K562 (cell line): ENCODE data around the gene CCK. TPM values are rescaled to one million over a fixed set of nuclear protein-coding genes. Genes with fewer than 3 reads are reported as not detected.

Experiments used
- ATAC-seq: fragments of 200-7000 bp; cut with Tn5 transposase; 3 replicates; pipeline ENCODE4 v1.9.1; 2020; ENCODE audit warnings: moderate library complexity
- BruUV-seq: library from RNA; stranded (reverse); fragments of 400-500 nt; replicated peaks from 2 replicates; lab custom pipeline; 2021; lab: Mats Ljungman, UMichigan
- CTCF ChIA-PET: fragments of 300-600 bp; formaldehyde crosslinking; extraction: SDS; loops from one replicate; lab custom pipeline; 2021; ENCODE audit warnings: low intra/inter-chr PET ratio; lab: Yijun Ruan, JAX
- POLR2A ChIA-PET: fragments of 300-600, 350-650 bp; sonication (Branson Sonifier 250); formaldehyde crosslinking; extraction: SDS; loops from one replicate; lab custom pipeline; 2021; ENCODE audit warnings: antibody characterized with exemption, inconsistent platforms; lab: Yijun Ruan, JAX
- DNase-seq, 4 experiments: peaks; one replicate each; pipeline versions ENCODE4 v3.0.0 to v3.0.0-alpha.2; 2011 to 2018; ENCODE audit warnings: low spot score in 3 of 4, mixed read lengths in 3 of 4; ENCODE audit errors: extremely low read depth in 1 of 4
- FAIRE-seq: peaks from 2 replicates; lab custom pipeline; 2011; peaks lifted over from hg19 to GRCh38; lab: Jason Lieb, UNC
- H2AFZ ChIP-seq: 2 replicates; pipeline ENCODE4 v1.6.0; 2011; ENCODE audit warnings: low read depth, low read length, control low read depth, inconsistent platforms
- H3K27ac ChIP-seq: fragments of 200-600 bp; 3 replicates; pipeline ENCODE4 v1.8.0; 2011; ENCODE audit warnings: low read depth, mild to moderate bottlenecking, control low read depth, inconsistent platforms, low read length, moderate library complexity, mixed read lengths; ENCODE audit errors: extremely low read depth
- H3K27me3 ChIP-seq, 2 experiments: fragments of 300-600 bp in 1 of 2; 2 replicates in 1 of 2; 3 replicates in 1 of 2; pipeline versions ENCODE4 v1.6.0 to v1.8.0; 2011; ENCODE audit warnings: inconsistent platforms in 2 of 2, low read length in 2 of 2, mild to moderate bottlenecking in 1 of 2, mixed read lengths in 1 of 2, moderate library complexity in 1 of 2; ENCODE audit not compliant: control insufficient read depth in 2 of 2, insufficient read depth in 2 of 2
- H3K36me3 ChIP-seq: fragments of 300-600 bp; 3 replicates; pipeline ENCODE4 v1.8.0; 2011; ENCODE audit warnings: mild to moderate bottlenecking, low read length, inconsistent platforms; ENCODE audit not compliant: control insufficient read depth, insufficient read depth
- H3K4me1 ChIP-seq, 2 experiments: fragments of 200-600 bp in 1 of 2; replicated peaks in 1 of 2; 2 replicates in 1 of 2; 3 replicates in 1 of 2; pipeline versions ENCODE4 v1.5.1 to v1.8.0; 2011; ENCODE audit warnings: inconsistent platforms in 2 of 2, low read length in 2 of 2, mild to moderate bottlenecking in 1 of 2, mixed read lengths in 1 of 2, moderate library complexity in 1 of 2; ENCODE audit not compliant: control insufficient read depth in 2 of 2, insufficient read depth in 2 of 2
- H3K4me2 ChIP-seq: 2 replicates; pipeline ENCODE4 v1.6.1; 2011; ENCODE audit warnings: low read length, control low read depth, inconsistent platforms, mixed read lengths; ENCODE audit not compliant: insufficient read depth
- H3K4me3 ChIP-seq: fragments of 200-600 bp; sonication (generic), shearing (Covaris generic); 2 replicates; pipeline ENCODE4 v1.5.1; 2016; ENCODE audit warnings: control low read depth, inconsistent platforms
- H3K79me2 ChIP-seq: fragments of 200-600 bp; 3 replicates; pipeline ENCODE4 v1.8.0; 2011; ENCODE audit warnings: low read length, inconsistent platforms; ENCODE audit not compliant: control insufficient read depth, insufficient read depth
- H3K9ac ChIP-seq, 2 experiments: 2 replicates each; pipeline versions ENCODE4 v1.6.0 to v1.6.1; 2011; ENCODE audit warnings: low read depth in 2 of 2, low read length in 2 of 2, control low read depth in 1 of 2, inconsistent platforms in 1 of 2, mild to moderate bottlenecking in 1 of 2, mixed read lengths in 1 of 2; ENCODE audit not compliant: insufficient read depth in 1 of 2
- H3K9me1 ChIP-seq: one replicate; pipeline ENCODE4 v1.6.0; 2011; ENCODE audit warnings: inconsistent platforms, mild to moderate bottlenecking, low read length, moderate library complexity; ENCODE audit not compliant: control insufficient read depth, insufficient read depth
- H3K9me3 ChIP-seq: replicated peaks from 2 replicates; pipeline ENCODE4 v1.5.1; 2011; ENCODE audit warnings: low read depth, low read length, inconsistent platforms; ENCODE audit not compliant: control insufficient read depth, insufficient read depth
- H4K20me1 ChIP-seq: replicated peaks from 2 replicates; pipeline ENCODE4 v1.6.1; 2011; ENCODE audit warnings: low read length, inconsistent platforms, mixed read lengths; ENCODE audit not compliant: control insufficient read depth, insufficient read depth
- PCBP1 ChIP-seq: fragments of 200-400 bp; formaldehyde crosslinking; IDR thresholded peaks from 2 replicates; pipeline ENCODE4 v1.6.1; 2018; ENCODE audit warnings: mild to moderate bottlenecking, low read depth, low read length; ENCODE audit not compliant: poor library complexity, severe bottlenecking
- PRPF4 ChIP-seq: fragments of 200-400 bp; formaldehyde crosslinking; IDR thresholded peaks from one replicate; pipeline ENCODE4 v1.6.1; 2017; ENCODE audit warnings: low read length, low read depth, mild to moderate bottlenecking; ENCODE audit not compliant: insufficient read depth, poor library complexity, severe bottlenecking
- ZC3H11A ChIP-seq: IDR thresholded peaks from 2 replicates; pipeline ENCODE4 v1.6.1; 2012; ENCODE audit warnings: low read depth, low read length, improper control_type of control experiment
- ZFP36 ChIP-seq: fragments of 150-350 bp; IDR thresholded peaks from 2 replicates; pipeline ENCODE4 v1.6.1; 2018; ENCODE audit warnings: low read length, low read depth; ENCODE audit not compliant: partially characterized antibody
- ZKSCAN8 ChIP-seq: fragments of 200-800 bp; sonication (Bioruptor generic); IDR thresholded peaks from 2 replicates; pipeline ENCODE4 v1.6.1; 2016; ENCODE audit warnings: missing genetic modification characterization, missing compliant biosample characterization
- WGBS: fragments of 100-300 bp; shearing (Covaris generic); methylation state at CpG from one replicate; pipeline ENCODE4 v1.1.6; 2016; ENCODE audit warnings: low coverage, mixed read lengths; ENCODE audit not compliant: insufficient coverage; ENCODE audit errors: missing lambda C conversion rate; 5-methylcytosine and 5-hydroxymethylcytosine counted together
- in situ Hi-C: fragments of 300-500 bp; cut with MboI; formaldehyde crosslinking; loops from 4 replicates; pipeline ENCODE4 v1.15.0; 2018; ENCODE audit warnings: inconsistent platforms, mixed read lengths
- intact Hi-C: fragments of 100-400 bp; cut with micrococcal nuclease; formaldehyde crosslinking; loops from 2 replicates; pipeline ENCODE4 v1.14.2; 2022
- polyA plus RNA-seq, 8 experiments: library from polyadenylated mRNA; depleted of rRNA in 4 of 8; stranded (reverse) in 5 of 8; unstranded in 3 of 8; fragments of >200 nt; fragmentation: Nextera tagmentation in 2 of 8; fragmentation: Illumina TruSeq in 1 of 8; extraction: Ambion mirVana in 2 of 8; extraction: Trizol in 1 of 8; gene quantifications; 2 replicates each; pipeline versions ENCODE4 v1.2.1 to v1.2.3, GENCODE V29; 2011 to 2014; ENCODE audit warnings: inconsistent platforms in 1 of 8, missing spikeins in 1 of 8
- total RNA-seq, 7 experiments: library from RNA; depleted of rRNA in 6 of 7; stranded (reverse); fragments of >200 nt in 6 of 7; fragmentation: Illumina TruSeq in 2 of 7; extraction: Trizol in 2 of 7; gene quantifications; 2 replicates each; pipeline versions ENCODE4 v1.2.1 to v1.2.3, GENCODE V29; 2011 to 2021; ENCODE audit warnings: low replicate concordance in 1 of 7
- TF ChIP-seq, protein P1 (sequence below): fragments of 450-650 bp; IDR thresholded peaks from 2 replicates; pipeline ENCODE4 v1.7.0; 2016; ENCODE audit warnings: borderline replicate concordance
- TF ChIP-seq, protein P2 (sequence below): sonication (generic); formaldehyde crosslinking; IDR thresholded peaks from 2 replicates; pipeline ENCODE4 v1.8.1; 2022; ENCODE audit warnings: missing genetic modification reagents
- TF ChIP-seq, protein P3 (sequence below): IDR thresholded peaks from 2 replicates; pipeline ENCODE4 v1.6.1; 2014; ENCODE audit warnings: antibody characterized with exemption

Gene CCK
- total and polyA plus RNA-seq, 9 of the 15 experiments (the other 6 are each of a cell fraction or from before 2014, with no cell fraction given): not detected

DNA sequence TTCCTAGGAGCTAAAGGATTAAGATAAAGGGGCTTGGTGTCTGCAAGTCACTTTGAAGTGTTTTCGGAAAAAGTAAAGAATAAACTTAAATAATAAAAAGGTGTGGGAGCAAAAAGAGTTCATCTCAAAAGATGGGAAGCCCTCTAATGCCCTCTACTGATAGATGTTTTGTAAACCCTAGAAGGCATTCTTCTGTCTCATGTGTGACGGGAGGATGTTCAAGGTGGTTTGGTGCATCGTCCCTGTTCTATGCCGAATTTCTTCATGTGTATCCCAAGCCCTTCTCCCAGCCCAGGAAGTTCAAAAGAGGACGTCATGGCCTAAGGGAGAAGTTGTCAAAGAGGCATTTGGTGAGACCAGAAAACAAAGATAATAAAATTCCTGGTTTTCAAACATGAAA lies 37.2 kb downstream of the CCK start (continued):
- TF ChIP-seq, protein P1, sequence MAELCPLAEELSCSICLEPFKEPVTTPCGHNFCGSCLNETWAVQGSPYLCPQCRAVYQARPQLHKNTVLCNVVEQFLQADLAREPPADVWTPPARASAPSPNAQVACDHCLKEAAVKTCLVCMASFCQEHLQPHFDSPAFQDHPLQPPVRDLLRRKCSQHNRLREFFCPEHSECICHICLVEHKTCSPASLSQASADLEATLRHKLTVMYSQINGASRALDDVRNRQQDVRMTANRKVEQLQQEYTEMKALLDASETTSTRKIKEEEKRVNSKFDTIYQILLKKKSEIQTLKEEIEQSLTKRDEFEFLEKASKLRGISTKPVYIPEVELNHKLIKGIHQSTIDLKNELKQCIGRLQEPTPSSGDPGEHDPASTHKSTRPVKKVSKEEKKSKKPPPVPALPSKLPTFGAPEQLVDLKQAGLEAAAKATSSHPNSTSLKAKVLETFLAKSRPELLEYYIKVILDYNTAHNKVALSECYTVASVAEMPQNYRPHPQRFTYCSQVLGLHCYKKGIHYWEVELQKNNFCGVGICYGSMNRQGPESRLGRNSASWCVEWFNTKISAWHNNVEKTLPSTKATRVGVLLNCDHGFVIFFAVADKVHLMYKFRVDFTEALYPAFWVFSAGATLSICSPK: peak; percentile 78; the same call in 1 of the 2 replicates

DNA sequence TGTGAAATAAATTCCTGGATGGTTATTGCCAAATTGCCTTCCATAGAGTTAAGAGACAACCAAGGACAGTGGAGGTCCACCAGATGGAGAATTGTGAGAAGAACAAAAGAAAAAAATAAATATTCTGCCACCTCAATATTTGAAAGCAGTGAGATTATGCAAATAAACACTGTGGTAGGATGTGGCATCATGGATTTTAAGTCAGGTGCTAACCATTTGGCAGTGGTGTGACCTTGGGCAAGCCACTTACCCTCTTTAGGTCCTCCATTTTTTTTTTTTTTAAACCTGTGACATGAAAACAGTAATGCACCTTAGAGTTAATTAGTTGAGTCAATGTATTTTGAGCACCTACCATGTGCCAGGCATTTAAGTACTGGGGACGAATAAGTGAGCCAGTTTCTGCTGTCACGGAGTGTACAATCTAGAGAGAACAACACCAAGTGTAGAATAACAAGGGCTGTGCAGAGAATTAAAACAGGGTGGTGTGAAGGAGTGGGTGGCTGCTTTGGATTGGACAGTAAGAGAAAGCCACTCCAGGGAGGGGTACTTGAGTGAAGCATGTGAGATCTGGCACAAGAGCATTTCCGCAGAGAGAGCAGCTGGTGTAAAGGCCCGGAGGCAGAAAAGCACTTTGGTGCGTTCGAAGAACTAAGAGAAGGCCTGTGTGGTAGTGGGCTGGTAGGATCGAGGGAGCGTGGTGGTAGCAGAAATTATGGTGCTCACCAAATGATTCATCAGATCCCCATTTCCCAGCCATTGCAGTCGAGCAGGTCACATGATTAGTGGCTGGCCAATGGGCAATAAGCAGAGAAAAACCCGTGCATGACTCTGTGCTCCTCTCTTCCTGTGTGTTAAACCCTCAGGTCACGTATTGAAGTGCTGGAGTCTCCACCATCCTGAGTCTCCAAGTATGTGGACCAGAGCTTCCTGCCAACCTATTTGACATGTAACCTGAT lies 39.2 kb downstream of the CCK start:
- intact Hi-C loops: no loop called here
- peaks cover 4 to 16% of the 10 kb centered on the region in 2 experiments; a peak in 3 of 5 replicates for H3K27me3 ChIP-seq
- no TSS peak for BruUV-seq
- in situ Hi-C loops: loop anchor here (10.0 kb wide), 1 partner anchor 218 kb away; no protein-coding TSS in a partner anchor
- no peaks in the 10 kb centered on the region for H3K9me1 ChIP-seq
- H3K9me3 ChIP-seq: no peaks in the 10 kb centered on the region
- H3K79me2 ChIP-seq: no peaks in the 10 kb centered on the region
- H2AFZ ChIP-seq: peak overlapping the region; percentile 37; the same call in 1 of the 2 replicates
- H3K4me1 ChIP-seq: peaks cover 0 to 4% of the 10 kb centered on the region in 2 experiments; a peak in 2 of 5 replicates
- ChIA-PET POLR2A (interaction anchor here (0.6 kb wide), 1 partner anchor 239 kb away, joined by 3 read pairs; no protein-coding TSS in a partner anchor), CTCF (no interaction called here)
- no peak overlapping the region for H3K27ac ChIP-seq
- no peak overlapping the region for H3K9ac ChIP-seq
- 62% methylated on average over 10 of the region's 11 CpGs for WGBS
- peaks cover 13% of the 10 kb centered on the region; the same call in 1 of the 3 replicates for H3K36me3 ChIP-seq
- FAIRE-seq (peak; percentile 76), DNase-seq (peak; percentile 32 to 70 (median 45)), ATAC-seq (peak; percentile 83)
- no peak overlapping the region for H3K4me3 ChIP-seq
- 0 out of 2 replicates have a peak overlapping the region, but pooled peaks have one; percentile 9 for H3K4me2 ChIP-seq
- 0 out of 2 replicates have a peak, but pooled peaks cover 4% of the 10 kb centered on the region for H4K20me1 ChIP-seq
- no peak for TF ChIP-seq ZC3H11A
- TF ChIP-seq, protein P2, sequence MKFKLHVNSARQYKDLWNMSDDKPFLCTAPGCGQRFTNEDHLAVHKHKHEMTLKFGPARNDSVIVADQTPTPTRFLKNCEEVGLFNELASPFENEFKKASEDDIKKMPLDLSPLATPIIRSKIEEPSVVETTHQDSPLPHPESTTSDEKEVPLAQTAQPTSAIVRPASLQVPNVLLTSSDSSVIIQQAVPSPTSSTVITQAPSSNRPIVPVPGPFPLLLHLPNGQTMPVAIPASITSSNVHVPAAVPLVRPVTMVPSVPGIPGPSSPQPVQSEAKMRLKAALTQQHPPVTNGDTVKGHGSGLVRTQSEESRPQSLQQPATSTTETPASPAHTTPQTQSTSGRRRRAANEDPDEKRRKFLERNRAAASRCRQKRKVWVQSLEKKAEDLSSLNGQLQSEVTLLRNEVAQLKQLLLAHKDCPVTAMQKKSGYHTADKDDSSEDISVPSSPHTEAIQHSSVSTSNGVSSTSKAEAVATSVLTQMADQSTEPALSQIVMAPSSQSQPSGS (CRISPR knock-in tag): no peak
- TF ChIP-seq, protein P3, sequence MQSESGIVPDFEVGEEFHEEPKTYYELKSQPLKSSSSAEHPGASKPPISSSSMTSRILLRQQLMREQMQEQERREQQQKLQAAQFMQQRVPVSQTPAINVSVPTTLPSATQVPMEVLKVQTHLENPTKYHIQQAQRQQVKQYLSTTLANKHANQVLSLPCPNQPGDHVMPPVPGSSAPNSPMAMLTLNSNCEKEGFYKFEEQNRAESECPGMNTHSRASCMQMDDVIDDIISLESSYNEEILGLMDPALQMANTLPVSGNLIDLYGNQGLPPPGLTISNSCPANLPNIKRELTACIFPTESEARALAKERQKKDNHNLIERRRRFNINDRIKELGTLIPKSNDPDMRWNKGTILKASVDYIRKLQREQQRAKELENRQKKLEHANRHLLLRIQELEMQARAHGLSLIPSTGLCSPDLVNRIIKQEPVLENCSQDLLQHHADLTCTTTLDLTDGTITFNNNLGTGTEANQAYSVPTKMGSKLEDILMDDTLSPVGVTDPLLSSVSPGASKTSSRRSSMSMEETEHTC: no peak
- no peak for TF ChIP-seq PCBP1
- TF ChIP-seq ZFP36: no peak
- no peak for TF ChIP-seq ZKSCAN8
- TF ChIP-seq PRPF4: no peak
